HG03469 (cell line): Measurements from ENCODE around the gene SSH2.

ENCODE experiments used
- ATAC-seq: cut with Tn5 transposase; IDR thresholded peaks from one replicate; pipeline ENCODE4 v1.9.1; 2021; ENCODE audit warnings: mild to moderate bottlenecking, moderate library complexity, moderate number of reproducible peaks; ENCODE audit not compliant: unreplicated experiment

SSH2 gene

DNA sequence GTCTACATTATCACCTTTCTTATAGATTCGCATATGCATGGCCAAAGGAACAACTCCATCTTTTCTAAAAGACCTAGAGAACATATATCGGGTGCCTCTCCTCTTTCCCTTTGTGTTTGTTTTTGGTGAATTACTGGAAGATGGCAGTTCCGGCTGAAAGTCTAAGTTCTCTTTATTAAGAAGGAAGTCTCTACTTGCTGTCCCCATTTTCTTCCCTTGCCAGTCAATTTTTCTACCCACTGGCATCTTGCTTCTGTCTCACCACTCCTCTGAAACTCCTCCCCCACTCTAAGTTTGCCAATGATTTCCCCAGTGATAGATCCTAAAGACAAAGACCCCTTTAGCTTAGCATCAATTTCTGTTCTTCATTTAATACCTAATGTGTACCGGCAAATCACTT lies 213.5 kb downstream of the SSH2 start:
- no peak for ATAC-seq

DNA sequence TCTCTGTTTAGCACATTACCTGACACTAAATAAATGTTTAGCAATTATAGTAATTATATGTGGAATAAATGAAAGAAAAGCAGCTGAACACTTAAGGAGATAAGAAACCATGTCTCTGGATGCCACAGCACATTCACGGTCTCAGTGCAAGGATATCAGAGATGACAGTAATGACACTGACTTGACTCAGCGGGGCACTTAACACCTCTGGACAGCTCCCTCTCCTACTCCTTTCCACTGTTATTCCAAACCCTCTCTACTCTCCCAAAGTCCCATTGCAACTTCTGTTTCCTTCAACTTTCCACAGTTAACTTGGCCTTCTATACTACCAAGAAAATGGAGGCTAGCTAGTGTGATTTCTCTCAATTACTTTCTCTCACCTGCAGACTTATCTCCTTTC lies 214.3 kb downstream of the SSH2 start:
- no peak for ATAC-seq

- ATAC-seq, result no peak
These were observed 215.9 kb downstream of the SSH2 start for GRCh38 chr17:29714146-29714545.

DNA sequence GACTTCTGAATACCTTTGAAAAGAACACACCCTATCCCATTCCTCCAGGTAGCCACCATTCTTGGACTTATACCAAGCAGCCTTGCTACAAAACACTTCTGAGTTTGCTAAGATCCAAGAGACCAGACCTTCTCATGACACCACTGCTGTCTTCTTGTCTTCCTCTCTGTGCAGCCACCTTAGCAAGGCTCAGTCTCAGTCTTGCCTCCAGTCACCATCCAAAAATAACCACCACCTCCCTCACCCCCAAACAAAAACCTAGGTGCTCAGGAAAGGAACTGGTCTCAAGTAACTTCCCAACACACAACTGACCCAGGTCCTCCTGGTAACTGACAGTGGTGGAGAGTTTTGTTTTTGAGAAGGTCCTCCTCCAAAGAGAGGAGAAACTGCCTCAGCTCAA lies 216.4 kb downstream of the SSH2 start:
- no peak for ATAC-seq

DNA sequence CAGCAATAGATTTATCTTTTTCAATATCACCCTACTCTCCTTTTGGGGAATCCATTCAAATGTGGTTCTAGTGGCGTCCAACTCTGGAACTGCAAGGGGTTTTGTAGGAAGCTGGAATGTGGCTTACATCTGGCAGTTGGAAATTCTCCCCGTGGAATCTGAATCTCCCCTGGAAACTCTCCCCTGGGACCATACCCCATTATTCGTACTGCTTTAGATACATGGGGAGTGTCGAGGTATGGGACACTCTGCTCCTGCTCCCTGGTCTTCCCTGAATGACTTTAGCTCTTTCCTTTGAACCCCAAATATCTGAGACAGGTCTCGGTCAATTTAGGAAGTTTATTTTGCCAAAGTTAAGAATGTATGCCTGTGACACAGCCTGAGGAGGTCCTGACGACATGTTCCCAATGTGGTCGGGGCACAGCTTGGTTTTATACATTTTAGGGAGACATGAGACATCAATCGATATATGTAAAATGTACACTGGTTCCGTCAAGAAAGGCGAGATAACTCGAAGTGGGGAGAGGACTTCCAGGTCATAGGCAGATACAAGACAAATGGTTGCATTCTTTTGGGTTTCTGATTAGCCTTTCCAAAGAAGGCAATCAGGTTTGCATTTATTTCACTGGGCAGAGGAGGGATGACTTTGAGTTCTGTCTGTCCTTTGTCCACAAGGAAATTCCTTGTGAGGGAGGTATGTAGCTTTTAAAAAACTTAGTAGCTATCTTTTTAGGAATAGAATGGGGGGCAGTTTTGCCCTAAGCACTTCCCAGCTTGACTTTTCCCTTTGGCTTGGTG lies 218.2 kb downstream of the SSH2 start:
- no peak for ATAC-seq

DNA sequence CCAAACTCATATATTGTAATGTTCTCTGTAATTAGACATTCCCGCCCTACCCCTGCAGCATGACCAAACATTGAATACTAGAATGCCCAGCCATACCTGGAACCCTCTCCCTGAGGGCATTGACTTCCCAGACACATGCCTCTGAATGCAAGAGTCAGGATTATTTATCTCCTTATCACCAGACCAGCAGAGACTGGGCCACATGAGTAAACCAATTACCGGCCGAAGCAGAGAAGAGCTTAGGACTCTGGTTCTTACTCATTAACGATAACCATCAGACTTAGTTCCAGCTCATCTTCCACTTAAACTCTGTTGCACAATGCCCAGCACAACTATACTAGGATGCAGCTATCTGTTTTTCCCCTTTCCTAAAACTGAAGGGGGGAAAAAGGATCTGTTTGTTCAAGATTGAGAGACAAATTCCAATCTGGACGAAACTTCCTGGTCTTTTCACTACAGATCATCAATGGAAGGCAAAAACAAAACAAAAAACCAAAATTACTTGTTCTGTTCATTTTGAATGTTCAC lies 219.1 kb downstream of the SSH2 start:
- no peak for ATAC-seq

DNA sequence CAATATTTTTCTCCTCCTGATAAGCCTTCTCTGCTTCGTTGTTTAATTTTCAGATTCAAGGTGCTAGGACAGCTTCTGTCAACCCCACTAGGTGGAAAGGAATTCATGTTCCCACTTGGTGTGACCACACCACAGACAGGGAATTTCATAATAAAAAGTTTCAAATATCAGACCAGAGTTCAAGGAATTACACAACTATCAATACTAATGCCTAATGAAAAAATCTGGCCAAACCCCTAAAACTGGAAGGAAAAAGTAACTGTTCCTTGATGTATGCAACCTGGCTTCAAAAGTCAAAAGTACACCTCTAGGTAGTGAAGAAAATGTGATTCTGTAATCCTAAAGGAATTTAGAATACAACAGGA lies 219.5 kb downstream of the SSH2 start:
- no peak for ATAC-seq

DNA sequence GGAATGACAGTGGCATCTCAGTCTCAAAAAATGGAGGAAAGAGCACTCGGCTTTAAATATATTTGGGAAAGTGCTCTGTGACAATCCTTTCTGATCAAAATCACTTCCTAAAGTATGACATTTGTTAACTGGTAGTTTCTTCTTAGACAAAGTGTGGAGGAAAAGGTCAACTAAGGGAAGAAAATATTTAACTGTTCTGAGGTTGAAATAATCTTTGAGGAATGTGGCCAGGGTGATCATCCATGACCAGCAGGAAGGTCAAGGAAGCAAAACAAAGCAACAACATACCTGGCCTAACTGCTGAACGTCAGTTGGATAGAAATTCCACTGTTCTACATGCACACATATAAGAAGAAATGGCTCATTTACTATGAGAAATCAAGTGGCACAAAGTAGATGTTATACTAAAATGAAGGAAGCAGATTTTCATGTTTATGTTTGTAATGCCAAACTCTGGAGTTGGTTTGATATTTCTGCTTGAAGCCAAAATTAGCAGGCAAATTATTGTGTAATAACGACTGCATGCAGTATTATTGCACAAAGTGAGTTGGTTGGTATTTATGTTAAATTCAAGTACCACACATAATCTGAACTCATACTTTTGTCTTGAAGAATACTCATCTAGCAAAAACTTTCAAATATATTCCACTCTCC lies 220.0 kb downstream of the SSH2 start:
- ATAC-seq, result no peak

GRCh38 chr17:29707212-29707571 lies 222.8 kb downstream of the SSH2 start:
- no peak for ATAC-seq

DNA sequence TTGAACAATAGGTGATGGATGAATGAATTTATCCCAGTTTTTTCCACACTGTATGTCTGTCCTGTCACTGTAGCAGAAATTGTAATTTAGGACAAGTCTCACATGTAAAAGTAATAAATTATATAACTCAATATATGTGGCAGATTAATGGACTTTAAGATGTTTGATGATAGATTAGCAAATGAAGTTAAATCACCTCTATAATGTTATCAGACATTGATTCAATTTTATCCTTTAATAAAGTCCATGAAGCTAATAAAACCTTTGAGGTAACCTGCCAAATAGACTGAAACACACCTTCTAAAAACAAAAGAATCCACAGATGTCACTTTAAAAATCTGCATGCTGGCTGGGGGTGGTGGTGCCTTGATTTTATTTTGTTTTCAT lies 224.0 kb downstream of the SSH2 start:
- ATAC-seq, result no peak

GRCh38 chr17:29705386-29705785 lies 224.6 kb downstream of the SSH2 start:
- ATAC-seq, result no peak

- ATAC-seq, result no peak
These were observed 230.7 kb downstream of the SSH2 start for GRCh38 chr17:29699283-29699682.

DNA sequence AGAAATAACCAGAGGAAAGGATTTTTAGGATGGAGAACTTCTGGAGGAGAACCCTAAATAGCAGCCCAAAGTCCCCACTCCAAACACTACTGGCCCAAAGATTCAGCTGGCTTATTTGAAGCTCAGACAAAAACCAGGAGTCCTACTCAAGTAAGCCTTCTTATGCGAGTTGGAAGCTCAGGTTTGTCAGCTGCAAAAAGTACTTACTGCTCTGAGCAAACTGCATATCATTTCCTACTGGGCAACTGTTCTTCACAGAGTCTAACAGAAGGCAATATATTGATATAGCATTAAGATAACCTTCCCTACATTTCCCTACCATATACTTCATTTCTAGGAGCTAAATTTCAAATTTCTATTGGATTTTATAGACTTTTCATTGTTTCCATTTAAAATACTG lies 231.2 kb downstream of the SSH2 start:
- no peak for ATAC-seq

DNA sequence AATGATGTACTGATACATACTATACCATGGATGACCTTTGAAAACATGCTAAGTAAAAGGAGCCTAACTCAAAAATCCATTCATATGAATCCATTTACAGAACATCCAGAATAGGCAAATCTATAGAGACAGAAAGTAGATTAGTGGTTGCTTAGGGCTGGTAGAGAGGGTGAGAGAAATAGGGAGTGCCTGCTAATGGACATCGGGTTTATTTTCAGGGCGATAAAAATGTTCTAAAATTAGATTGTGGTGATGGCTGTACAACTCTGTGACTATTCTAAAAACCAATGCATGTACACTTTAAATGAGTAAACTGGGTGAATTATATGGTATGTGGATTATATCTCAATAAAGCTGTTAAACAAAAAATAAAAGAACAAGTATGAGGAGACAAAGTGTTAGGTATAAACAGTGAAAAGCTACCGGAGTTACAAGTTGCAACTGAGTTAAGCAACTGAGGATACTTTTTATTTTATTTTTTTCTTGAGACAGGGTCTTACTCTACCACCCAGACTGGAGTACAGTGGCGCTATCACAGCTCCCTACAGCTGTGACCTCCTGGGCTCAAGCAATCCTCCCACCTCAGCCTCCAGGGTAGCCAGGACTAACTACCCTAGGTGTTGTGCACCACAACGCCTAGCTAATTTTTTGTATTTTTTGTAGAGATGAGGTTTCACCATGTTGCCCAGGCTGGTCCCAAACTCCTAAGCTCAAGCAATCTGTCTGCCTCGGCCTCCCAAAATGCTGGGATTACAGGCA lies 231.8 kb downstream of the SSH2 start:
- no peak for ATAC-seq

- no peak for ATAC-seq
These were observed 232.7 kb downstream of the SSH2 start for GRCh38 chr17:29697371-29697770.

GRCh38 chr17:29694918-29695563 lies 235.0 kb downstream of the SSH2 start:
- ATAC-seq, result no peak

DNA sequence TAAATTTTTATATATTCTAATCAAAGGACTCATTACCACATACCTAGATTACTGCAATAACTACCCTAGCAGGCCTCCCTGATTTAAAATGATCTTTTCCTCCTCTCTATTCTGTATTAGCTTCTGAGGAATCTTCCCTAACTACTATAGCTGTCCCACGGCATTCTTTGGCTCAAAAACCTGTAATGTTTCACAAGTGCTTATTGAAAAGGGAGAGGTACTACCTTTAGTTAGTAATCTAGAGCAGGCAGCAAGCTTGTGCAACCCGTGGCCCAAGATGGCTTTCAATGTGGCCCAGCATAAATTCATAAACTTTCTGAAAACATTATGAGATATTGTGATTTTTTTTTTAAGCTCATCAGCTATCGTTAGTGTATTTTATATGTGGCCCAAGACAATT lies 236.3 kb downstream of the SSH2 start:
- no peak for ATAC-seq

DNA sequence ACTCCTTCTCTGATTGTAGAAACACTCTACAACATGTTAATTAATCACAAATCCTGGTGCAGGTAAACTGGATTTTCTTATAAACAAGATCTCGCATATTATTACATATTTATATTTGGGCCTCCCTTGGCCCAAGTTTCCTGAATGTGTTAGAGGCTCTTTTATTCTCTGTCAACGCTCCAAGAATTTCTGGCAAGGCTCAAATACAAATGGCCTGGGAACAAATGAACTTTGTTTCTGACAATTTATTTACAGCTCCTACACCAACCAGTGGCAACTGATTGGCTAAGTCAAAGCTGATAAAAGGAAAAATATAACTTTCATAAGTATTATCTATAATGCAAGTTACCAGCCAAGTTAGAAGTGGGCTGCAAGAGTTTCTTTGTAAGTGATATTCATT lies 242.4 kb downstream of the SSH2 start:
- ATAC-seq, result no peak

DNA sequence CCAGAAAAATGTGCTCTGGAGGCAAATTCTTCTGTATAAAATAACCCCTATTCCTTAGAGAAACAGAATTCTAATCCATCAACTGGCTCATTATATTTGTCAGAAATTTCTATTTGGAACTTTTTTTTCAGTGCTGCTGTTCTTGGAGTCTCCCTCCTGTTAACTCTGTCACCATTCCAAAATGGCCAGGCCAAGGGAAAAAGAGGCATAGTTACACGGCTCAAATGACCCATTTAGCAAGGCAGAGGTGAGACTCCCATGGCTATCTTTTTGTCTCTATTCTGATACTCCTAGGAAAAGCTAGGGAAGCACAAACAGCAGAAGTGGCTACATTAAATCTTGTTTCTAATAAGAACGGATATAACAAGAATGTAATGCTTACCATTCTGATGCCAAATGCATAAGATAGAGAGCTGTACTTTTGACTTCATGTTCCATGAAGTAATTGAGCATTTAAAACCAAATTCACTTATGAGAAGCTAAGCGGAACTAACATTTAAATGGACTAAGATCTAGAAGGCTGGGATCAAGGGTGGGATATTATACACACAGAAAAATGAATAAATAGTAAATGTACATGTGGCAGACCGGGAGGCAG lies 242.9 kb downstream of the SSH2 start:
- ATAC-seq, result no peak

GRCh38 chr17:29683481-29683880 lies 246.5 kb downstream of the SSH2 start:
- no peak for ATAC-seq

- ATAC-seq, result no peak
These were observed 247.0 kb downstream of the SSH2 start for GRCh38 chr17:29682987-29683386.
